GM10266 (cell line): ENCODE results near the gene NFIX.

Experiments used
- DNase-seq: peaks from one replicate; pipeline ENCODE4 v3.0.0; 2012; ENCODE audit errors: extremely low spot score
- TF ChIP-seq, protein P1 (sequence below): IDR thresholded peaks from 2 replicates; pipeline ENCODE4 v1.5.1; 2012; ENCODE audit warnings: mild to moderate bottlenecking, low read depth; ENCODE audit not compliant: control insufficient read depth, insufficient read depth; ENCODE audit errors: missing control alignments

Gene NFIX

DNA sequence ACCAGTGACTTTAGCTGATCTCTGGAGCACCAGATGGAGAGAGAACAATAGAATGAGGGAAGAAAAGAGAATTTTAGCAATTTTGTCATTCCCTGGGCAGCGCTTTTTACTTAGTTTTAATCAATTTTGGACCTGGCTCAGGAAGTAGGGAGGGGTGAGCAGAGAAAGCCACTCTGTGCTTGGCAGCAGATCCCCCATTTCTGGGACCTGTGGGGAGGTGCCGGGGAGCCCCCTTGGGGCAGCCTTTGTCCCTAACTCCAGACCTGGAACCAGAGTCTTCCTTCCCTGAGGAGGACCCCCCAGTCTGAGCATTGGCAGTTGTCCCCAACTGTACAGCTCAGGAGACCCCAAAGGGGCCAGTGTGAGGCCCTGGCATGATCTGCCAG is 96.9 kb downstream of the NFIX start:
- no peak for DNase-seq
- TF ChIP-seq, protein P1, sequence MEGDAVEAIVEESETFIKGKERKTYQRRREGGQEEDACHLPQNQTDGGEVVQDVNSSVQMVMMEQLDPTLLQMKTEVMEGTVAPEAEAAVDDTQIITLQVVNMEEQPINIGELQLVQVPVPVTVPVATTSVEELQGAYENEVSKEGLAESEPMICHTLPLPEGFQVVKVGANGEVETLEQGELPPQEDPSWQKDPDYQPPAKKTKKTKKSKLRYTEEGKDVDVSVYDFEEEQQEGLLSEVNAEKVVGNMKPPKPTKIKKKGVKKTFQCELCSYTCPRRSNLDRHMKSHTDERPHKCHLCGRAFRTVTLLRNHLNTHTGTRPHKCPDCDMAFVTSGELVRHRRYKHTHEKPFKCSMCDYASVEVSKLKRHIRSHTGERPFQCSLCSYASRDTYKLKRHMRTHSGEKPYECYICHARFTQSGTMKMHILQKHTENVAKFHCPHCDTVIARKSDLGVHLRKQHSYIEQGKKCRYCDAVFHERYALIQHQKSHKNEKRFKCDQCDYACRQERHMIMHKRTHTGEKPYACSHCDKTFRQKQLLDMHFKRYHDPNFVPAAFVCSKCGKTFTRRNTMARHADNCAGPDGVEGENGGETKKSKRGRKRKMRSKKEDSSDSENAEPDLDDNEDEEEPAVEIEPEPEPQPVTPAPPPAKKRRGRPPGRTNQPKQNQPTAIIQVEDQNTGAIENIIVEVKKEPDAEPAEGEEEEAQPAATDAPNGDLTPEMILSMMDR = no peak

DNA sequence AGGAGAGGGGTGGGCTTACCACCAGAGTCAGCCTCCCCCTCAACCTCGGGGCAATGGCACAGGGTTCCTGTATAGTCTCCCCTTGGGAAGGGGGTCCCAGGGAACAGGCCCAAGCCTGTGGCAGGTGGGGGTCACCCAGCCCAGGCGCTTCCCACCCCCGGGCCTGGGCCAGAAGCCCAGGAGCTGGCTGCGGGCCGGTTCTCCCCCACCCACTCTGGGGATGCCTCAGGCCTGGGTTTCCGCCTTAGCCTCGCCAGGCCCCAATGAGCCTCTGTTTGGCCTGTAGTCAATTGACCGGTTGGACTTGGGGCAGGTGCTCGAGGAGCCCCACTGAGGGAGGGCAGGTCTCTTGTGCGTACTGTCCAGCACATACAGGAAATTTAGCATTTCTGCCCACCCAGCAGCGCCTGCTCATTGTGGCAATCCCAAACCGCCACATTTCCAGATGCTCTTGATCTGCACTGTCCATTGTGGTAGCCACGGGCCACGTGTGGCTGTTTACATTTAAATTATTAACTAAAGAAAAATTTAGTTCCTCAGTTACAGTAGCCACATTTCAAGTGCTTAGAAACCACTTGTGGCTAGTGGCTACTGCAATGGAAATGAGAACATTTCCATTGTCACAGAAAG is 97.4 kb downstream of the NFIX start:
- TF ChIP-seq, protein P1 = no peak
- no peak for DNase-seq

DNA sequence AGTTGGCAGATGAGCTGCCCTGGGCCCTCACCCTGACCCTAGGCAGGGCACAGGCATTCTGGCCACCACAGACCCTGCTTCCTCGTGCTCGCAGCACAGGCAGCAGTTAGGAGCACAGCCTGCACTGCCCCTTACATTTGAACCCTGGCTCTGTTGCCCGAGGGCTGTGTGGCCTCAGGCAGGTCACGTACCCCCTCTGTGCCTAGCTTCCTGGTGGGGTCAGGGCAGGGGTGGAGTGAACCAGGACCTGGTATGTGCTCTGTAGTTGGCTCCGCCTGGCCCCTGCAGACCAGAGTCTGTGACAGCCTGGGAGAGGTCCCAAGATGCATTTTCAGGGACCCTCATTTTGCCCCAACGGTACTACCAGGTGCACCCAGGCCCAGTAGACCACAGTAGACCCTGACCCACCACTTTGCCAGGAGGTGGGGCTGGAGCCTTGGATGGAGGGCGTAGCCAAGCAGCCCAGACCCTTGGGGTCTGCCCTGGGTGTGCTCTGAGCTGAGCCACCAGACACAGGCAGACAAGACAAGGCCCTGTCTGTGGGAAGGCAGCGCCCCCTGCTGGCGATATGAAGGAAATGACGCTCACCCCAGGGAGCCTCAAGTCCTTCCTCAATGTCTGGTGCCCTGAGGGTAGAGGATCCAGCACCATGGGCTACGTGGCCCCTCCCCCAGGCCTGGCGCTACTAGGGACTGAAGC is 98.3 kb downstream of the NFIX start:
- TF ChIP-seq, protein P1 = peak; percentile 98
- DNase-seq = peak; percentile 96

DNA sequence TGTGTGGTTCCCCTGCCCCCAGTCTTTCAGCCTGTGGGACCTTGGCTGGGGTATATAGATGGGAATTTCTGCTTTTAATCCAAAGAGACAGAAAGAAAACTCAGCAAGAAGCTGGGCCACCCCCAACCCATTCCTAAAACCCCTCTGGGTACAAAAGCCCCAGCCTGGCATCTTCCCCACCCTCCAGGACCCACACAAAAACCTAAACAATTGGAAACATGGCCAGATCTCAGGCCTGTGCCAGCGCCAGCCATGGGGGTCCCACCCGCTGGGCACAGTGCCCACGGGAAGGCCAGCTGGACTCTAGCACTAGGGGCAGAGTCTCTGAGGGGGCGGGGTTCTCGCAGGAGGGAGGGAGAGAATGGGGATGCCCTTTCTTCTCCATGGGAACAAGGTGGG is 98.8 kb downstream of the NFIX start:
- TF ChIP-seq, protein P1 = no peak
- no peak for DNase-seq

DNA sequence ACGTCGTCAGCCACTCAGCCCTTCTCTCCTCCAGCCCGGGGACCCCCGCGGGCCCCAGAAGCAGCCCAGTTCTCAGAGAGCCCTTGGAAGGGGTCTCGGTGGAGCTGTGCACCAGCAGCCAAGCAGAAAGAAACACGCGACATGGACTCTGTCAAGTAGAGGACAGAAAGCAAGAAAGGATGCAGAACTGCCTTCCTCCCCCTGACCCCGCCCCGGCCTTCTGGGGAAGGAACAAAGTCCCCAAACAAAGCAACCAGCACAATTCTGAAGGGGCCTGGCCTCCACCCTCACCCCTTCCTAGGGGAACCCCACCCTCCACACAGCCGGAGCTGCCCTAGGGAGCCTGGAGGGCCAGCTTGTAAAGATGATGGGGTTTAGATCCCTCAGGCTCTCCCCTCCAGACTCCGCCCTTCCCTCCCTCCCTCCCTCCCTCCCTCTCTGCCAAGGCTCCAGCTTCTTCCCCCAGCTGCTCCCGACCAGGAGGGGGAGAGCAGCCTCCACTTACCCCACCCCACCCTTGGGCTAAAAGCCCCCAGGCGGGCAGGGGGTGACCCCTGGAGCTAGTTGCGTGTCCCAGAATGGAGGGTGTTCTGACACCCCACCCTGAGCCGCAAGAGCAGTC is 99.6 kb downstream of the NFIX start:
- TF ChIP-seq, protein P1 = no peak
- no peak for DNase-seq

DNA sequence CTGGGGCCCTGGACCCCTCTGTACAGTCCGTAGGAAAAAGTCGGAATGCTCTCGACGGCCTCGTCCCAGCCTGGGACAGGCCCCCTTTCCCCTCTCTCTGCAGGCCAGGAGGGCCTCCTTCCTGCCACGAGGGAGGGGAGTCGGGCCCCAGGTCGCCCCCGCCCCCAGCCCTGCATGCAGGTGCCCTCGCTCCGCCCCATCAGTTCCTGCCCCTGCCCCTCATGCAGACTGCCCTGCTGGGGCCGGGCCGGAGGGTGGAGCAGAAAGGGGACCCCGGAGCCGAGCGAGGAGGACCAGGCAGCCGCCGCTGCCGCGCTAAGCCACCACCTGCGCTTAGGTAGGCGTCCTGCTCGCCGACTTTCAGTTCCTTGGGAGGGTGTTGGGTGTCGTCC is 100.1 kb downstream of the NFIX start:
- no peak for DNase-seq
- TF ChIP-seq, protein P1 = no peak
